Naive thymus-derived CD8-positive, alpha-beta T cell (primary cell): ENCODE results near the gene RAB11FIP4. TPM values are rescaled to one million over a fixed set of nuclear protein-coding genes. Genes with fewer than 3 reads are reported as not detected.

Experiments
- ATAC-seq, 2 donors: fragments of 150-1000 bp; cut with Tn5 transposase in 1 of 2; sonication (Bioruptor Pico), chemical (Tn5 transposase) in 1 of 2; 1 replicate in 1 of 2; 2 replicates in 1 of 2; pipeline ENCODE4 v1.10.0; 2021; ENCODE audit warnings: mild to moderate bottlenecking in 2 of 2, moderate library complexity in 2 of 2
- POLR2A ChIA-PET: fragments of 350-600 bp; sonication (Branson Sonifier 250); formaldehyde crosslinking; loops from one replicate; lab custom pipeline; 2021; ENCODE audit warnings: antibody characterized with exemption; lab: Charles Lee
- DNase-seq, 10 donors: peaks; one replicate each; pipeline versions ENCODE4 v3.0.0 to v3.0.0-alpha.2; 2020 to 2022
- H3K27ac Mint-ChIP-seq, 10 donors: one replicate each; pipeline ENCODE4 v1.8.0; 2020 to 2022; ENCODE audit warnings: mild to moderate bottlenecking in 10 of 10, mixed read lengths in 10 of 10, moderate library complexity in 4 of 10, inconsistent platforms in 1 of 10
- H3K27me3 Mint-ChIP-seq, 5 donors: one replicate each; pipeline ENCODE4 v1.8.0; 2021 to 2022; ENCODE audit warnings: mixed read lengths in 5 of 5
- H3K36me3 Mint-ChIP-seq, 3 donors: one replicate each; pipeline ENCODE4 v1.8.0; 2020 to 2022; ENCODE audit warnings: mixed read lengths in 3 of 3, mild to moderate bottlenecking in 2 of 3, inconsistent platforms in 1 of 3
- H3K4me1 Mint-ChIP-seq, 4 donors: one replicate each; pipeline ENCODE4 v1.8.0; 2021 to 2022; ENCODE audit warnings: mixed read lengths in 4 of 4
- H3K4me3 Mint-ChIP-seq, 10 donors: one replicate each; pipeline ENCODE4 v1.8.0; 2020 to 2022; ENCODE audit warnings: mild to moderate bottlenecking in 10 of 10, mixed read lengths in 10 of 10, moderate library complexity in 6 of 10, inconsistent platforms in 1 of 10
- H3K9me3 Mint-ChIP-seq, 9 donors: one replicate each; pipeline ENCODE4 v1.8.0; 2020 to 2022; ENCODE audit warnings: mixed read lengths in 9 of 9, mild to moderate bottlenecking in 3 of 9, inconsistent platforms in 1 of 9, moderate library complexity in 1 of 9
- polyA plus RNA-seq, 3 donors: library from polyadenylated mRNA; unstranded; fragments of 300-500 nt; fragmentation: Illumina TruSeq; gene quantifications; one replicate each; pipeline ENCODE4 v1.2.3, GENCODE V29; 2021
- total RNA-seq, 8 experiments: library from RNA in 2 of 8; stranded (reverse) in 2 of 8; gene quantifications; one replicate each; pipeline ENCODE4 v1.2.3 and lab custom pipeline; 2021 to 2026

Gene RAB11FIP4
- total and polyA plus RNA-seq, 5 experiments from 2014 or later: 14.9 to 51.1 (median 18.6) TPM

DNA sequence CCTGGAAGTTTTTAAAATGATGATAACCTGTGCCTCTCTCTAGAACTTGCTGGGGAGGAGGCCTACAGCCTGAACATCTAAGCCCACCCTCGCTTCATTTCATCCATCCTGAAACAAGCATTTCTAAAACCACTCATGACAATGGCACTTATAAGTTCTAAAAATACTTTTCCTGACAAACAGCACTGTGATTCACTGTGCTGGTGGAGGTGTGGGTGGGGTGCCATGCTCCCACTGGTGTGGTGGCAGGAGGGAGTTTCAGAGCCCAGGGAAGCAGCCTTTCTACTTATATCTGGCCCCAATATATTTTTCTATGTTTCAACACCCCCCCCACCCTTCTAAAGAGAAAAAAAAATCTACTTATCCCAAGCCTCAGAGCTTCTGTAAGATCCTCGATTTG is 52.6 kb downstream of the RAB11FIP4 start:
- H3K27ac Mint-ChIP-seq: peak overlapping the region in 2 of 10 donors; percentile 15 to 63
- POLR2A ChIA-PET: no interaction called here
- no peaks in the 10 kb centered on the region for H3K27me3 Mint-ChIP-seq
- H3K36me3 Mint-ChIP-seq: no peaks in the 10 kb centered on the region
- DNase-seq: no peak
- no peaks in the 10 kb centered on the region for H3K4me1 Mint-ChIP-seq
- ATAC-seq: no peak
- no peak overlapping the region for H3K4me3 Mint-ChIP-seq
- no peaks in the 10 kb centered on the region for H3K9me3 Mint-ChIP-seq

DNA sequence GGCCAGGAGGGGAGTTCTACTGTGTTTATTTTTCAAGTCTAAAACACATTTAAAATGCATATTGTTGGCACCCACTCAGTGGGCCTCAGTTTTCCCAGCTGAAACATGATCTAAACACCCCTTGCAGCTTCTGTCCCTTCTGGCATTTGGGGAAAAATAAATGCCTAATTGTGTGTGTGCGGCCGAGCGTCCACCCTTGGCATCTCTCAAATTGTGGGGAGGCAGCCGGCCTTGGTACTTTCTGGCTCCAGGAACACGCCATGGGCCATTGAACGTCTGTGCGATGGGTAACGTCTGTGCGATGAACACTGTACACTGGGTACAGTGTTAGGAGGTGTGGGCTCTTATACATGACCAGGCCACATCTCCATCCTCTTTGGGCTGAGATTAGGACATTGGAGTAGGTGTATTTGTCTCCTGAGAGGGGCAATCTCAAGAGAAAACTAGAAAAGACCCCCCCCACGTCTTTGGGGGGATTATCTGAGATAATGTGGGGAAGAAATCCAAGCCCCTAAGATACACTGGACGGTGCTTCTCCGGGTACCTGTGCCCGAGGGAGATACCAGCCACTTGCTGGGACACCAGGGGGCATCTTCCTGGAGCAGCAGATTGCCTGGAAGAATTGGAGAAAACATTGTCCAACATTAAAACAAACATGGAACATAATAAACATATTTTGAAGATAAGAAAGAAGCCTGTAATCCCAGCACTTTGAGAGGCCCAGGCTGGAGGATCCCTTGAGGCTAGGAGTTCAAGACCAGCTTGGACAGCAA is 54.9 kb downstream of the RAB11FIP4 start:
- Mint-ChIP-seq H3K4me1 (peaks cover 0 to 5% (median 2%) of the 10 kb centered on the region in 4 donors), H3K9me3 (no peaks in the 10 kb centered on the region), H3K36me3 (no peaks in the 10 kb centered on the region), H3K4me3 (no peak overlapping the region), H3K27me3 (no peaks in the 10 kb centered on the region), H3K27ac (no peak overlapping the region)
- DNase-seq (no peak), ATAC-seq (no peak)
- POLR2A ChIA-PET: interaction anchor here (0.6 kb wide), 1 partner anchor 38 kb away, joined by 3 read pairs; no protein-coding TSS in a partner anchor

DNA sequence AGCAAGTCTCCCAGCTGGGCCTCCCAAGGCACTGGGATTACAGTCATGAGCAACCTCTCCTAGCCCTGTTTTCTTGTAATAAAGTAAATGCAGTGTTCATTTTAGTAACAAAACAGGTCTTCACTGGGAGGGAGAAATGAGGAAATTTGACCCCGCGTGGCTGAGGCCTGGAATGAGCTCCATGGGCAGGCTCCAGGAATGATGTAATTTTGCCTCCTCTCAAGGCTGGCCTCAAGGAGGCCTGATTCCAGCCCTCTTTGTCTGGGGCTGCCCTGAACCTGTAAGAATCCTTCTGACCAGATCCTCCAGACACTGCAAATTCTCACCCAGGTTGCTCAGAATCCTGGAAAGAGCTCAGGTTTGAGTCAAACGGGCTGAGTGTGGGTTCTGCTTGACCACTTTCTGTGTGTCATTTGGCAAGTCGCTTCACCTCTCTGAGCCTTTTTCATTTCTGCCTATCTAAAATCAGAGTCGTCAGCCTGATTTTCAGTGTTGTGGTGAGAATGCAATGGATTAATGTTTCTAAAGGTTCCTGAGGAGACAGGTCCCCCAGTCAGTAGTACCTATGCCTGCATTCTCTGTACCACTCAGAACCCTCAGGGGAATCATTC is 57.1 kb downstream of the RAB11FIP4 start:
- ATAC-seq: no peak

DNA sequence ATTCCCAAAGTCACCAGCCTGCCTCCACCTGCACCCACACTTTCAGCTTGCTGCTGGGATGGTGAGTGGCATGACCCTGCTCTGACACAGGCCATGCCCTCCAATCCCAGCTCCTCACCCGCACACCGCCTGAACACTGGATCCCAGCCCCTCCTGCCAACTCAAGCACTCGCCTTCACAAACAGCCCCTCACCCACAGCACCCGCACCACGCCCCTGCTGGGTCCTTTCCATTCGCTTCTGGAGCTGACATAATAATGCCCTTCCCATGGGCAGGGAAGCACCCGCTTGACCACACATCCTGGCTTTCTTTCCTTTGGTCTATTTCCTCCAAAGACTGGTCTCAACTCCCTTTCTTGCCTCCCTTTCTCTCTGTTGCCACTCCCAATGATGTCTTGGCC is 57.6 kb downstream of the RAB11FIP4 start:
- POLR2A ChIA-PET: no interaction called here
- Mint-ChIP-seq H3K9me3 (no peaks in the 10 kb centered on the region), H3K4me3 (no peak overlapping the region), H3K4me1 (peaks cover 0 to 10% (median 3%) of the 10 kb centered on the region in 4 donors), H3K36me3 (no peaks in the 10 kb centered on the region), H3K27ac (peak overlapping the region in 2 of 10 donors; percentile 46 to 73), H3K27me3 (no peaks in the 10 kb centered on the region)
- DNase-seq (no peak), ATAC-seq (no peak)

More for the DNA sequence above, 57.1 kb downstream of the RAB11FIP4 start:
- no peaks in the 10 kb centered on the region for H3K9me3 Mint-ChIP-seq
- no peak for DNase-seq
- H3K4me1 Mint-ChIP-seq: peaks cover 0 to 8% (median 3%) of the 10 kb centered on the region in 4 donors
- no peak overlapping the region for H3K4me3 Mint-ChIP-seq
- POLR2A ChIA-PET: interaction anchor here (0.9 kb wide), 1 partner anchor 80 kb away, joined by 4 read pairs; no protein-coding TSS in a partner anchor
- H3K36me3 Mint-ChIP-seq: no peaks in the 10 kb centered on the region
- H3K27me3 Mint-ChIP-seq: no peaks in the 10 kb centered on the region
- H3K27ac Mint-ChIP-seq: peak overlapping the region in 1 of 10 donors; percentile 73

DNA sequence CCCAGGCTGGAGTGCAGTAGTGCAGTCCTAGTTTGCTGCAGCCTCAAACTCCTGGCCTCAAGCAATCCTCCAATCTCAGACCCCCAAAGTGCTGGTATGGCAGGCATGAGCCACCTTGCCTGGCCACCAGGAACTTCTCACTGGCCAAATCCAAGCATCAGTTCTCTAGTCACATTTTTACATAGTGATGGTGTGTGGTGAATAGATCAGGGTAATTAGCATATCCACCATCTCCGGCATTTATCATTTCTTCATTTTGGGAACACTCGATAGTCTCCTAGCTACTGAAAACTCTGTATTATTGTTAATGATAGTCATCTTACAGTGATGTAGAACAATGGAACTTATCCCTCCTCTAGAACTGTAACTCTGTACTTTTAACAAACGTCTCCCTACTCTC is 58.3 kb downstream of the RAB11FIP4 start:
- peaks cover 0 to 10% (median 3%) of the 10 kb centered on the region in 4 donors for H3K4me1 Mint-ChIP-seq

DNA sequence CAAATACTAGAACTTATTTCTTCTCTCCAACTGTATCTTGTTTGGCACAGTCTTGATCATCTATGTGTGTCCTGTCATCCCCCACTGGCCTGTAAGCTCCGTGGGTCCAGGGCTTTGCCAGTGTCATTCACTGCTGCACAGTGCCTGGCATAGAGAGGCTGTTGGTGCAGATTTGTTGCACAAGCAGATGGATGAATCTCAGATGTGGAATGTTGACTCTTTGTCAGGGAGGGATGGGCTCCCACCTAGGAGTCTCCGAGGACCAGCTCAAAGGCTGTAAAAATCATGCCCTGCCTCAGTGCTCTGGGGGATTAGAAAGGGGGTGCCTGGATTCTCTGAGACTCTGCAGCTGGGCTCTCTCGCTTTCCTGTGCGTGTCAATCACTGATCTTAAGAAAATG is 60.6 kb downstream of the RAB11FIP4 start:
- Mint-ChIP-seq H3K27ac (peak overlapping the region in 2 of 10 donors; percentile 33 to 63), H3K9me3 (no peaks in the 10 kb centered on the region), H3K27me3 (no peaks in the 10 kb centered on the region), H3K4me3 (no peak overlapping the region), H3K4me1 (peaks cover 0 to 10% (median 4%) of the 10 kb centered on the region in 4 donors), H3K36me3 (no peaks in the 10 kb centered on the region)
- DNase-seq (peak in 1 of 10 donors; percentile 11), ATAC-seq (no peak)
- POLR2A ChIA-PET: no interaction called here

More for the DNA sequence above, 58.3 kb downstream of the RAB11FIP4 start:
- POLR2A ChIA-PET: no interaction called here
- ATAC-seq (no peak), DNase-seq (no peak)
- Mint-ChIP-seq H3K27ac (peak overlapping the region in 1 of 10 donors; percentile 80), H3K27me3 (no peaks in the 10 kb centered on the region), H3K4me3 (no peak overlapping the region), H3K9me3 (no peaks in the 10 kb centered on the region), H3K36me3 (no peaks in the 10 kb centered on the region)

DNA sequence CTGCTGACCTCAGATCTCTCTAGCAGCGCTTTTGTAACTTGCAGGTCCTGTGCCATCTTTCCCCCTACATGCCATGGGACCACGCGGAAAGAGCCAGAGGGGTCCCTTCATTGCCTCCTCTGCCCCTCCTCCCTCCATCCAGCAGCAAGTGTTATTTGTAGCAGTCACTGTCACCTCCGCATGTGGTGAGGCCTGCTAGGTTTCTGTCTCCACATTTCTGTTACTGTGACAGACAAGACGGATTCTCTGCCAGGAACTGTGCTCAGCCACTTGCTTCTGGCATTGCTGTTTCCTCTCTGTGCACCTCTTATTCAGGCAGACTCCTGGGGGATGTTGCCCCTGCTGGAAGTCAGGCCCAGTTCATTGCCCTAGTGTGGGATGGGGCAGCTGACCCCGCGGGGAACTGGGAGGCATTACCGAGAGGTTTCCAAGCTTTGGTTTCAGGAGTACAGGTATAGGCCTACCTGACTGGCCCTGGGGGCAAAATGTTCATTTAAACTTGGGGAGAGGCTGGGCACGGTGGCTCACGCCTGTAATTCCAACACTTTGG is 61.2 kb downstream of the RAB11FIP4 start:
- H3K36me3 Mint-ChIP-seq: no peaks in the 10 kb centered on the region

DNA sequence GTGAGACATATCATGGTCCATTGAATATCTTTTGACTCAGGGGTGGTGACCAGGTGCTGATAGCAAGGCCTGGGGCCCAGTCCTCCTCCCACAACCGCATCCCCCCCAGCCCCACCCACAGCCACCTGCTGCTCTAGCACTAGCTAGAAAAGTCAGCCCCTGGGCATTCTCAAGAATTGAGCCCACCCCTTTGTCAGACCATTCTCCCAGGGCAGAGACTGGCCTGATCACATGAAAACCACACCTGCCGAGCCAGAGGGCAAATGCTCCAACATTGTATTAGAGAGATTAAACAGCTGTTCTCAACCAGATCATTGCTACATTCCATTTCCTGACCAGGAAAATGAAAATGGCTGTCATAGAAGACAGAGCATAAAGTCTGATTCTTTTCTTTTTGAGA is 62.4 kb downstream of the RAB11FIP4 start:
- ATAC-seq (no peak), DNase-seq (peak in 1 of 10 donors; percentile 6)
- Mint-ChIP-seq H3K27ac (no peak overlapping the region), H3K27me3 (no peaks in the 10 kb centered on the region), H3K36me3 (no peaks in the 10 kb centered on the region), H3K4me3 (no peak overlapping the region), H3K9me3 (no peaks in the 10 kb centered on the region), H3K4me1 (peaks cover 0 to 10% (median 4%) of the 10 kb centered on the region in 4 donors)
- POLR2A ChIA-PET: interaction anchor here (0.8 kb wide), 1 partner anchor 57 kb away, joined by 4 read pairs; no protein-coding TSS in a partner anchor

More for the DNA sequence above, 61.2 kb downstream of the RAB11FIP4 start:
- peak in 1 of 10 donors; percentile 45 for DNase-seq
- Mint-ChIP-seq H3K4me1 (peaks cover 0 to 10% (median 4%) of the 10 kb centered on the region in 4 donors), H3K27me3 (no peaks in the 10 kb centered on the region), H3K4me3 (no peak overlapping the region), H3K27ac (peak overlapping the region in 2 of 10 donors; percentile 33 to 63), H3K9me3 (no peaks in the 10 kb centered on the region)
- POLR2A ChIA-PET: interaction anchor here (0.6 to 0.7 kb wide), 2 partner anchors 17 to 44 kb away, joined by 4 to 6 read pairs; no protein-coding TSS in a partner anchor
- no peak for ATAC-seq

DNA sequence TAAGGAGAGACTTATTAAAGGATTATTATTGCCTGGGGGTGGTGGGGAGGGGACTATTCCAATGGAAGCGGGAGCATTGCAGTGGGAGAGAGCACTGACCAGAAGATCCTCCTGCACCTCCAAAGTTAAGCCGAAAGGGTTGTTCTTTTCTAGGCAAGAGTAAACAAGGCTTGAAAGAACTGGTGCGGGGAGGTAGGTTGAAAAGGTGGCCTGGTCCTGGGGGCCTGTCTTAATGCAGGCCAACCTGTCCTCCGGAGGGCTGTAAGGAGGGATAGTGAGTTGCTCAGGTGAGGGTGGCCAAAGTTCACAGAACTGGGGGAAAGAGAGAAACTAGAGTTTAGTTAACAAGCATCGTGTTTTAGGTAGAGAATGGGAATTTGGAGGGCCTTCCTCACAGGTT is 65.3 kb downstream of the RAB11FIP4 start:
- no peaks in the 10 kb centered on the region for H3K27me3 Mint-ChIP-seq
- no peaks in the 10 kb centered on the region for H3K36me3 Mint-ChIP-seq
- DNase-seq (no peak), ATAC-seq (no peak)
- no peak overlapping the region for H3K27ac Mint-ChIP-seq
- no peaks in the 10 kb centered on the region for H3K9me3 Mint-ChIP-seq
- peaks cover 0 to 4% (median 1%) of the 10 kb centered on the region in 4 donors for H3K4me1 Mint-ChIP-seq
- POLR2A ChIA-PET: no interaction called here
- H3K4me3 Mint-ChIP-seq: no peak overlapping the region

DNA sequence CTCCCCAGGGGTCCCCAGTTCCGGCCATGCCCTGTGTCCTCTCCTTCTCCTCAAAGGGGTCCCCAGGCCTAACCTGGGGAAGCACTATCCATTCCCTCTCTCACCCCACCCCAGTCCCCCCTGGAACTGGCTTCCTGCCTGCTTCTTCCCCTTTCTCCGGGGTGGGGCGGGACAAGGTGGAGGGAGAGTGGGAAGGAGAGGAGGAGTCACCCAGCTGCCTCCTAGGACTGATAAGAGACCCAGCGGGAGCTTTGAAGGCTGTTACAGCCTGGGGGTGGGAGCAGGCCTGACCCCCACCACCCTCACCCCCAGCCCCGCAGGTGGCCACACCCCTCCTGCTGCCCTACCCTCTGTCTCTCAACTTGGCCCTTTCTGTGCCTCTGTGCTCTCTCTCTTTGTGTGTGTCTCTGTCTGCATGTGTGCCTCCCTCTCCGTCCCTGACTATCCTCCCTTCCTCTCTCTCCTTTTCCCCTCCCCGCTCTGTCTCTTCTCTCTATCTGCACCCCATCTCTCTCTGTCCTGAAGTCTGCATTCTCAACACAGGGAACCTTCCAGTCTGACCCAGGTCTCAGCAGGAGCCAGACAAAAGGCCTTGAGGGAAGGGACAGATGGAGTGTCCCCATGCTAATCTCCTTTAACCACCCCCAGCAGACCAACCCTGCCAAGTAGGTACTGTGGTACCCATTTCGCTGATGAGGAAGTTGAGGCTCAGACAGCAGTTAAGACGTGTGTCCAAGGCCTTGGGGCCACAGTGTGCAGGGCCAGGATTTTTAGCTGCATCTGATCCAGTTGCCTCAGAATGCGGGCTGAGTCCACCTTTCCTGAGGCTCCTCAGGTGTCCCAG is 66.1 kb downstream of the RAB11FIP4 start:
- POLR2A ChIA-PET: no interaction called here
- ATAC-seq: no peak
- H3K27ac Mint-ChIP-seq: no peak overlapping the region
- peaks cover 0 to 3% (median under 1%) of the 10 kb centered on the region in 4 donors for H3K4me1 Mint-ChIP-seq
- H3K36me3 Mint-ChIP-seq: no peaks in the 10 kb centered on the region
- H3K4me3 Mint-ChIP-seq: no peak overlapping the region
- H3K27me3 Mint-ChIP-seq: no peaks in the 10 kb centered on the region
- peak in 1 of 10 donors; percentile 16 for DNase-seq
- no peaks in the 10 kb centered on the region for H3K9me3 Mint-ChIP-seq

DNA sequence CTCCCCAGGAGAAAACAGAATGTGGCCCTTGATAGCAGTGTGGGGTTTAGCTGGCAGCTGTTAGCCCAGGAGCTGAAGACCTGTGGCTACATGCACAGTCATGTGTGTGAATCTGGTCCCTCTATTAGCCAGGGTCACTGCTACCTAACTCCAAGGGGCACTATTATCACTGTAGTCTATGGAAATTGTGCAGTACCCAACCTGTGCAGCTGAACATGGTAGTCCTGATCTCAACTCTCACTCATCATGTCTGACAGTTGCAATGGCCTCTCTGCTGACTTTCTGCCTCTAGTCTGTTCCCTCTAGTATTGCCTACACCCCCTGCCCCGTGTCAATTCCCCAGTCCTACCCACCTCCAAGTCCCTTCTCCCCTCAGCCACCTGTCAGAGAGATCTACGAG is 67.4 kb downstream of the RAB11FIP4 start:
- peak overlapping the region in 2 of 10 donors; percentile 56 to 60 for H3K27ac Mint-ChIP-seq
- DNase-seq (no peak), ATAC-seq (no peak)
- POLR2A ChIA-PET: no interaction called here
- no peaks in the 10 kb centered on the region for H3K27me3 Mint-ChIP-seq
- H3K4me1 Mint-ChIP-seq: peaks cover 0 to 2% (median under 1%) of the 10 kb centered on the region in 4 donors
- H3K4me3 Mint-ChIP-seq: no peak overlapping the region
- H3K9me3 Mint-ChIP-seq: no peaks in the 10 kb centered on the region
- H3K36me3 Mint-ChIP-seq: no peaks in the 10 kb centered on the region

DNA sequence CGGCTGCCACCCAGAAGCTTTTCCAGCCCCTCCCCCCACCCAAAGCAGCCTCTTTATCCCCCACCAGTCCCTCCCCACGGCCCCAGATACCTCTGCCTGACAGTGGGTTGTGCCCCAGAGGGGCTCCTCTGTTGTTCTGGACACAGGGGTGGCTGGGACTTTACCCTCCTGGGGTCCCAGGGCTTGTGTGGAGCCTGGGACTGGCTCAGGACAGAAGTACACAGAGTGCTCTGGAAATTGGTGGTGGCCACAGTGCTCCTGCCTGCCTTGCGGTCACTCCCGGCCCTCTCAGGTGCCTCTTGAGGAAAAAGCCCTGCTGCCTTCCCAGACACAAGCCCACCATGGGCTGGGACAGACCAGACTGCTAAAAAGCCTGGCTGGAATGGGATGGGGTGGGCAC is 68.2 kb downstream of the RAB11FIP4 start:
- ATAC-seq (no peak), DNase-seq (peak in 1 of 10 donors; percentile 23)
- H3K36me3 Mint-ChIP-seq: no peaks in the 10 kb centered on the region
- H3K4me3 Mint-ChIP-seq: no peak overlapping the region
- H3K27ac Mint-ChIP-seq: no peak overlapping the region
- H3K4me1 Mint-ChIP-seq: peaks cover 0 to 1% (median 0%) of the 10 kb centered on the region in 4 donors
- POLR2A ChIA-PET: no interaction called here
- H3K27me3 Mint-ChIP-seq: no peaks in the 10 kb centered on the region
- H3K9me3 Mint-ChIP-seq: no peaks in the 10 kb centered on the region
